ENCODE measurements around the gene POR. TPM values are rescaled to one million over a fixed set of nuclear protein-coding genes. Genes with fewer than 3 reads are reported as not detected.

The POR gene
- total RNA-seq, 1 experiment from 2014 or later = 168 TPM

- POLR2A ChIA-PET = no interaction called here
- DNase-seq (ENCODE audit: low read depth, low spot score) = no peak
- Histone ChIP-seq H3K9me3 (ENCODE audit: control insufficient read depth, insufficient read depth, low read depth, low read length) (no peaks in the 10 kb centered on the region), H3K27ac (ENCODE audit: low read length) (no peak overlapping the region), H3K36me3 (ENCODE audit: control insufficient read depth, insufficient read depth, low read length) (peaks cover 3% of the 10 kb centered on the region), H3K4me3 (ENCODE audit: low read depth in 2 of 2, low read length in 2 of 2) (no peak overlapping the region), H3K27me3 (ENCODE audit: control insufficient read depth, insufficient read depth, low read length) (no peaks in the 10 kb centered on the region), H3K4me1 (ENCODE audit: control insufficient read depth, insufficient read depth, low read length) (no peaks in the 10 kb centered on the region)
- CTCF ChIA-PET = interaction anchor here (0.6 to 1.7 kb wide), 2 partner anchors 10 to 70 kb away, joined by 3 to 8 read pairs; no protein-coding TSS in a partner anchor
- in situ Hi-C loops (cut with HindIII; ENCODE audit: low pct_unique_long_range_greater_than_20kb, low sequenced_read_pairs) = no loop called here
- ATAC-seq = no peak
- intact Hi-C loops (cut with micrococcal nuclease; ENCODE audit: unreplicated experiment) = no loop called here
- TF ChIP-seq SIN3A (IDR thresholded peaks at IDR 0.05; ENCODE audit: borderline replicate concordance, insufficient read depth, low read depth, low read length) = no peak
- TF ChIP-seq, protein P1, sequence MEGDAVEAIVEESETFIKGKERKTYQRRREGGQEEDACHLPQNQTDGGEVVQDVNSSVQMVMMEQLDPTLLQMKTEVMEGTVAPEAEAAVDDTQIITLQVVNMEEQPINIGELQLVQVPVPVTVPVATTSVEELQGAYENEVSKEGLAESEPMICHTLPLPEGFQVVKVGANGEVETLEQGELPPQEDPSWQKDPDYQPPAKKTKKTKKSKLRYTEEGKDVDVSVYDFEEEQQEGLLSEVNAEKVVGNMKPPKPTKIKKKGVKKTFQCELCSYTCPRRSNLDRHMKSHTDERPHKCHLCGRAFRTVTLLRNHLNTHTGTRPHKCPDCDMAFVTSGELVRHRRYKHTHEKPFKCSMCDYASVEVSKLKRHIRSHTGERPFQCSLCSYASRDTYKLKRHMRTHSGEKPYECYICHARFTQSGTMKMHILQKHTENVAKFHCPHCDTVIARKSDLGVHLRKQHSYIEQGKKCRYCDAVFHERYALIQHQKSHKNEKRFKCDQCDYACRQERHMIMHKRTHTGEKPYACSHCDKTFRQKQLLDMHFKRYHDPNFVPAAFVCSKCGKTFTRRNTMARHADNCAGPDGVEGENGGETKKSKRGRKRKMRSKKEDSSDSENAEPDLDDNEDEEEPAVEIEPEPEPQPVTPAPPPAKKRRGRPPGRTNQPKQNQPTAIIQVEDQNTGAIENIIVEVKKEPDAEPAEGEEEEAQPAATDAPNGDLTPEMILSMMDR (IDR thresholded peaks at IDR 0.05) = no peak
- no peak for TF ChIP-seq REST (IDR thresholded peaks at IDR 0.05; ENCODE audit: insufficient read depth in 1 of 2, low read depth in 2 of 2, low read length in 1 of 2)
- no peak for TF ChIP-seq TCF7L2 (IDR thresholded peaks at IDR 0.05; ENCODE audit: low read depth, low read length)
- TF ChIP-seq POLR2AphosphoS5 (IDR thresholded peaks at IDR 0.05; ENCODE audit: low read depth, low read length) = no peak
- BruUV-seq (replicated peaks) = no TSS peak
These were observed 95.0 kb downstream of the POR start for GRCh38 chr7:76009672-76010600.

DNA sequence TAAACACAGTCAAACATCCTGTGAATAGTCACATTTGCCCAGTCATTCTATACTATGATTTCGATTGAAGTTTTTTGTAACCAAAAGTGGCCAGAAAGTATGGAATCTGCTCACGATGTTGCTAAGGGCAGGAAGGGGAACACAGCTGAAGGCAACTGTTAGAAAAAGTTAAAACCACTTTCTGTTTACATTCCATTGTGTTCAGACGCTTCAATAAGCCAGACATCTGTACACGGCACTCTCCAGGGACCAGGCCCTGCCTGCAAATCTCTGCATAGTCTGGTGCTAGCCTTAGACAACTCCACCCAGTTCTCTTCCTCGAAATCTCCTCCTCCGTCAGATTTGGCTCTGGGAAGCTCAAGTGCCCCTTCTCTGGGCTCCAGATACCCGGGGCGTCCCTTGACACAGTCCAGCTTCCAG lies 96.5 kb downstream of the POR start:
- intact Hi-C loops (cut with micrococcal nuclease; ENCODE audit: unreplicated experiment) (no loop called here), in situ Hi-C loops (cut with HindIII; ENCODE audit: low pct_unique_long_range_greater_than_20kb, low sequenced_read_pairs) (no loop called here)
- Histone ChIP-seq H3K9me3 (ENCODE audit: control insufficient read depth, insufficient read depth, low read depth, low read length) (no peaks in the 10 kb centered on the region), H3K36me3 (ENCODE audit: control insufficient read depth, insufficient read depth, low read length) (no peaks in the 10 kb centered on the region), H3K4me1 (ENCODE audit: control insufficient read depth, insufficient read depth, low read length) (no peaks in the 10 kb centered on the region), H3K27ac (ENCODE audit: low read length) (no peak overlapping the region), H3K4me3 (ENCODE audit: low read depth in 2 of 2, low read length in 2 of 2) (no peak overlapping the region), H3K27me3 (ENCODE audit: control insufficient read depth, insufficient read depth, low read length) (no peaks in the 10 kb centered on the region)
- ATAC-seq (no peak), DNase-seq (ENCODE audit: low read depth, low spot score) (no peak)
- BruUV-seq (replicated peaks) = TSS peak; percentile 48
- TF ChIP-seq SIN3A (IDR thresholded peaks at IDR 0.05; ENCODE audit: borderline replicate concordance, insufficient read depth, low read depth, low read length) (no peak), POLR2AphosphoS5 (IDR thresholded peaks at IDR 0.05; ENCODE audit: low read depth, low read length) (no peak), TCF7L2 (IDR thresholded peaks at IDR 0.05; ENCODE audit: low read depth, low read length) (no peak), REST (IDR thresholded peaks at IDR 0.05; ENCODE audit: insufficient read depth in 1 of 2, low read depth in 2 of 2, low read length in 1 of 2) (no peak)
- TF ChIP-seq, protein P1 (IDR thresholded peaks at IDR 0.05) = no peak
- ChIA-PET POLR2A (no interaction called here), CTCF (no interaction called here)

Measured in Panc1 (cell line).